Skeletal muscle tissue (tissue), 4 donors: ENCODE measurements around the gene TRIM66. TPM values are rescaled to one million over a fixed set of nuclear protein-coding genes. Genes with fewer than 3 reads are reported as not detected.
A peak's percentile ranks its signal among the peaks of the same experiment; 100 is the strongest.

ENCODE experiments used
- H3K27ac ChIP-seq: one replicate; pipeline ENCODE4 v1.7.0; 2013; ENCODE audit warnings: mild to moderate bottlenecking, low read depth, low read length, inconsistent platforms
- H3K27me3 ChIP-seq, 3 donors: one replicate each; pipeline ENCODE4 v1.7.0; 2013; ENCODE audit warnings: low read length in 3 of 3; ENCODE audit not compliant: control insufficient read depth in 3 of 3, insufficient read depth in 3 of 3
- H3K36me3 ChIP-seq, 3 donors: one replicate each; pipeline ENCODE4 v1.7.0; 2013; ENCODE audit warnings: low read length in 3 of 3; ENCODE audit not compliant: control insufficient read depth in 3 of 3, insufficient read depth in 3 of 3
- H3K4me1 ChIP-seq, 3 donors: one replicate each; pipeline ENCODE4 v1.7.0; 2013; ENCODE audit warnings: low read length in 3 of 3, mild to moderate bottlenecking in 3 of 3; ENCODE audit not compliant: control insufficient read depth in 3 of 3, insufficient read depth in 3 of 3
- H3K4me3 ChIP-seq, 3 donors: one replicate each; pipeline ENCODE4 v1.7.0; 2013; ENCODE audit warnings: low read length in 3 of 3
- H3K9ac ChIP-seq, 3 donors: one replicate each; pipeline ENCODE4 v1.7.0; 2013; ENCODE audit warnings: low read length in 3 of 3, mild to moderate bottlenecking in 3 of 3, moderate library complexity in 2 of 3, low read depth in 1 of 3
- H3K9me3 ChIP-seq, 3 donors: one replicate each; pipeline ENCODE4 v1.7.0; 2013; ENCODE audit warnings: low read length in 3 of 3; ENCODE audit not compliant: control insufficient read depth in 3 of 3
- total RNA-seq: library from RNA; depleted of rRNA; stranded (reverse); fragments of >200 nt; gene quantifications from one replicate; pipeline ENCODE4 v1.2.3, GENCODE V29; 2014
- donor health status: Osteomylitis.

TRIM66 gene
- total RNA-seq: 1.6 TPM

- peak within 1 kb of the TSS; percentile 95 for H3K27ac ChIP-seq
- peak within 1 kb of the TSS; percentile 85 to 96 (median 89) for H3K4me3 ChIP-seq
- no peaks in the 10 kb centered on the region for H3K9me3 ChIP-seq
- H3K4me1 ChIP-seq: peaks cover 15 to 37% (median 22%) of the 10 kb centered on the region in 3 donors
- H3K36me3 ChIP-seq: peaks cover 20 to 50% (median 45%) of the 10 kb centered on the region in 3 donors
- no peaks in the 10 kb centered on the region for H3K27me3 ChIP-seq
- H3K9ac ChIP-seq: peak within 1 kb of the TSS; percentile 99
Measured at GRCh38 chr11:8682303-8683114, at the start of gene TRIM66, which contains the start of gene RPL27A. TSS of gene TRIM66 (minus strand) at chr11:8682665. CDS start at chr11:8672274, 10,391 bp downstream. TSS of gene RPL27A (plus strand) at chr11:8682792. CDS start at chr11:8682814, 22 bp downstream.

- Histone ChIP-seq H3K4me1 (peaks cover 20 to 41% (median 32%) of the 10 kb centered on the region in 3 donors), H3K9me3 (no peaks in the 10 kb centered on the region), H3K4me3 (no peak overlapping the region), H3K27me3 (no peaks in the 10 kb centered on the region), H3K36me3 (peaks cover 0 to 14% (median 5%) of the 10 kb centered on the region in 3 donors), H3K27ac (peak overlapping the region; percentile 61), H3K9ac (no peak overlapping the region)
Measured at GRCh38 chr11:8731647-8732323, 49.3 kb upstream of the TRIM66 start.

GRCh38 chr11:8730697-8731020 is 48.2 kb upstream of the TRIM66 start:
- Histone ChIP-seq H3K36me3 (peaks cover 0 to 17% (median 10%) of the 10 kb centered on the region in 3 donors), H3K27me3 (no peaks in the 10 kb centered on the region), H3K9ac (no peak overlapping the region), H3K4me1 (peaks cover 20 to 45% (median 38%) of the 10 kb centered on the region in 3 donors), H3K4me3 (no peak overlapping the region), H3K9me3 (no peaks in the 10 kb centered on the region), H3K27ac (no peak overlapping the region)

- H3K9me3 ChIP-seq: no peaks in the 10 kb centered on the region
- peaks cover 0 to 12% (median 12%) of the 10 kb centered on the region in 3 donors for H3K36me3 ChIP-seq
- peaks cover 20 to 45% (median 38%) of the 10 kb centered on the region in 3 donors for H3K4me1 ChIP-seq
- no peak overlapping the region for H3K27ac ChIP-seq
- no peaks in the 10 kb centered on the region for H3K27me3 ChIP-seq
- H3K4me3 ChIP-seq: no peak overlapping the region
- H3K9ac ChIP-seq: no peak overlapping the region
Measured at GRCh38 chr11:8729837-8730696, 47.6 kb upstream of the TRIM66 start.

GRCh38 chr11:8729067-8729466 is 46.6 kb upstream of the TRIM66 start:
- H3K27ac ChIP-seq: no peak overlapping the region
- peaks cover 20 to 45% (median 37%) of the 10 kb centered on the region in 3 donors for H3K4me1 ChIP-seq
- peaks cover 0 to 16% (median 12%) of the 10 kb centered on the region in 3 donors for H3K36me3 ChIP-seq
- no peaks in the 10 kb centered on the region for H3K27me3 ChIP-seq
- H3K9me3 ChIP-seq: no peaks in the 10 kb centered on the region
- H3K4me3 ChIP-seq: no peak overlapping the region
- H3K9ac ChIP-seq: no peak overlapping the region

- H3K9me3 ChIP-seq: no peaks in the 10 kb centered on the region
- H3K9ac ChIP-seq: peak overlapping the region in 1 of 3 donors; percentile 22
- no peaks in the 10 kb centered on the region for H3K27me3 ChIP-seq
- H3K27ac ChIP-seq: no peak overlapping the region
- H3K4me3 ChIP-seq: no peak overlapping the region
- peaks cover 17 to 40% (median 37%) of the 10 kb centered on the region in 3 donors for H3K4me1 ChIP-seq
- H3K36me3 ChIP-seq: peaks cover 0 to 18% (median 12%) of the 10 kb centered on the region in 3 donors
Measured at GRCh38 chr11:8728563-8728962, 46.1 kb upstream of the TRIM66 start.

- peaks cover 13 to 37% (median 36%) of the 10 kb centered on the region in 3 donors for H3K4me1 ChIP-seq
- H3K36me3 ChIP-seq: peaks cover 0 to 18% (median 12%) of the 10 kb centered on the region in 3 donors
- H3K27me3 ChIP-seq: no peaks in the 10 kb centered on the region
- no peak overlapping the region for H3K4me3 ChIP-seq
- H3K9ac ChIP-seq: no peak overlapping the region
- no peak overlapping the region for H3K27ac ChIP-seq
- H3K9me3 ChIP-seq: no peaks in the 10 kb centered on the region
Measured at GRCh38 chr11:8726395-8726794, 43.9 kb upstream of the TRIM66 start.

GRCh38 chr11:8724682-8725081 is 42.2 kb upstream of the TRIM66 start:
- Histone ChIP-seq H3K27me3 (no peaks in the 10 kb centered on the region), H3K9ac (no peak overlapping the region), H3K36me3 (peaks cover 0 to 15% (median 5%) of the 10 kb centered on the region in 3 donors), H3K27ac (no peak overlapping the region), H3K9me3 (no peaks in the 10 kb centered on the region), H3K4me3 (no peak overlapping the region), H3K4me1 (peaks cover 30 to 52% (median 51%) of the 10 kb centered on the region in 3 donors)

- Histone ChIP-seq H3K9me3 (no peaks in the 10 kb centered on the region), H3K9ac (no peak overlapping the region), H3K36me3 (peaks cover 0 to 13% (median 3%) of the 10 kb centered on the region in 3 donors), H3K4me3 (no peak overlapping the region), H3K4me1 (peaks cover 40 to 59% (median 57%) of the 10 kb centered on the region in 3 donors), H3K27ac (peak overlapping the region; percentile 82), H3K27me3 (no peaks in the 10 kb centered on the region)
Measured at GRCh38 chr11:8723711-8724110, 41.2 kb upstream of the TRIM66 start.
